Measurements from ENCODE around the gene BCL2L2.

DNA sequence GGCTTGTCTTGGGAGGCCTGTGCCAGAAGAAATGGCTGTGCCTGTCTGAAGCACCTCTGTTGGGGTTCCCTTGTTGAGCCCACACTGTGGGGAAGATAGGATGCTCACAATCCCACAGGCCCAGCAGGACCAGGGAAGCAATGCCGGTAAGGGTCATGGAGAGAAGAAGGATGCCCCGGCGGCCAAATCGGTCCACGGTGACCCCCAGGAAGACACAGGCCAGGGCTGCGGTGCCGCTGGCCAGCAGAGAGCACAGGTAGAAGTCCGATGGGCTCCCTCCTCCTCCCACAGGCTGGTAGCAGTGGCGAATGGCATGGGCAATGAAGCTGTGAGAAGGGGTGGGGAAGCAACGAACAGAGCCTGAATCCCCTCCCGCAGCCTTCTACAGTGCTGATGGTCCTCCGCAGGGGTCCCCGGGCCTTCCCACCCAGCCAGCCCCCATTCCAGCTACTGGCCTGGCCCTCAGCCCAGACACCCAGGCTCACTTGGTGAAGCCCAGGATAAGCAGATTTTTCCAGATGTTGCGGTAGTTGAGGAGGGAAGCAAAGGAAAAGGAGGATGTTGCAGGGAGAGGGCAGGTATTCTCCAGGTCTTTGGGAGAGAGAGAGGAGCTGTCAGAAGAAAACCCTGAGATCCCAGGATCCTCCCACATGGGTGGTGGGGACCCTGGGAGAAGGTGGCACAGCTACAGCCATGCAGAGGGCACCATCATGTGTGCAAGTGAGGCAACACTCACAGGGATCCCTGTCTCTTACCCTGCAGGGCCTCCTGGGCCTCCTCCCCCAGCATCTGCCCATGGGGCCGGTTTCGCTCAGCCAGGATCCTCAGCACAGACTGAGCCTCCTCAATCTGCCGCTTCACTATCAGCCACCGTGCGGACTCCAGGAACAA is 41.0 kb downstream of the BCL2L2 start:
- no peak for TF ChIP-seq CTCF (conservative IDR thresholded peaks at IDR 0.05)
- no peak for TF ChIP-seq EZH2 (IDR thresholded peaks at IDR 0.05; ENCODE audit: low read depth)

Data from PC-9 (cell line).